HCT116 (cell line): ENCODE results near the gene NOS1. TPM values are rescaled to one million over a fixed set of nuclear protein-coding genes. Genes with fewer than 3 reads are reported as not detected.

Experiments used
- ATAC-seq: fragments of 200-7000 bp; cut with Tn5 transposase; 2 replicates; pipeline ENCODE4 v1.9.1; 2020; ENCODE audit warnings: mild to moderate bottlenecking, moderate library complexity
- BruUV-seq: library from RNA; stranded (reverse); fragments of 400-500 nt; replicated peaks from 2 replicates; lab custom pipeline; 2021; lab: Mats Ljungman, UMichigan
- CTCF ChIA-PET: fragments of 300-600 bp; sonication (Branson Sonifier 250); formaldehyde crosslinking; loops from one replicate; lab custom pipeline; 2021; ENCODE audit warnings: antibody characterized with exemption; lab: Charles Lee
- POLR2A ChIA-PET: fragments of 300-600, 350-600 bp; sonication (Branson Sonifier 250); formaldehyde crosslinking; loops from one replicate; lab custom pipeline; 2021; ENCODE audit warnings: antibody characterized with exemption; lab: Charles Lee
- RAD21 ChIA-PET, 2 experiments: fragments of 300-600 bp; sonication (Branson Sonifier 250); formaldehyde crosslinking; loops; one replicate each; lab custom pipeline; 2023; ENCODE audit warnings: low total read pairs in 2 of 2; ENCODE audit not compliant: uncharacterized antibody in 2 of 2, unreplicated experiment in 2 of 2, low non-redundant PET in 1 of 2; lab: Charles Lee
- DNase-seq: peaks from one replicate; pipeline ENCODE4 v3.0.0-alpha.2; 2010; ENCODE audit warnings: low read depth, low spot score
- H2AFZ ChIP-seq: fragments of 200-600 bp; shearing (Covaris generic), sonication (generic); 2 replicates; pipeline ENCODE4 v1.6.1; 2017; ENCODE audit warnings: low read depth, mixed run types, mixed read lengths, antibody characterized with exemption, low read length; ENCODE audit not compliant: poor library complexity, severe bottlenecking
- H3K27ac ChIP-seq: 2 replicates; pipeline ENCODE4 v1.5.1; 2012; ENCODE audit warnings: low read depth, low read length
- H3K27me3 ChIP-seq: fragments of 200-600 bp; sonication (generic); 2 replicates; pipeline ENCODE4 v1.6.1; 2016; ENCODE audit warnings: mixed run types, low read length, mixed read lengths; ENCODE audit not compliant: insufficient read depth
- H3K36me3 ChIP-seq, 2 experiments: fragments of 200-500 bp in 1 of 2; fragments of 200-600 bp in 1 of 2; sonication (Bioruptor generic) in 1 of 2; sonication (generic) in 1 of 2; 2 replicates each; pipeline versions ENCODE4 v1.5.1 to v1.6.1; 2014 to 2016; ENCODE audit warnings: low read length in 2 of 2, inconsistent platforms in 1 of 2, mixed read lengths in 1 of 2, mixed run types in 1 of 2; ENCODE audit not compliant: insufficient read depth in 2 of 2, control insufficient read depth in 1 of 2
- H3K4me1 ChIP-seq, 2 experiments: fragments of 200-600 bp in 1 of 2; sonication (generic) in 1 of 2; 2 replicates each; pipeline versions ENCODE4 v1.5.1 to v1.6.1; 2012 to 2017; ENCODE audit warnings: low read length in 2 of 2, inconsistent platforms in 1 of 2, mild to moderate bottlenecking in 1 of 2, mixed read lengths in 1 of 2, mixed run types in 1 of 2, moderate library complexity in 1 of 2; ENCODE audit not compliant: insufficient read depth in 2 of 2, control insufficient read depth in 1 of 2
- H3K4me2 ChIP-seq: fragments of 200-600 bp; sonication (generic); 2 replicates; pipeline ENCODE4 v1.6.1; 2017; ENCODE audit warnings: mixed run types, low read length, mixed read lengths
- H3K4me3 ChIP-seq, 2 experiments: fragments of 200-600 bp in 1 of 2; sonication (generic) in 1 of 2; replicated peaks in 1 of 2; 2 replicates each; pipeline ENCODE4 v1.5.1; 2011 to 2016; ENCODE audit warnings: low read length in 2 of 2, control low read depth in 1 of 2, low read depth in 1 of 2, mild to moderate bottlenecking in 1 of 2, mixed read lengths in 1 of 2, mixed run types in 1 of 2
- H3K79me2 ChIP-seq: fragments of 200-600 bp; sonication (generic); 2 replicates; pipeline ENCODE4 v1.6.1; 2017; ENCODE audit warnings: mild to moderate bottlenecking, mixed run types, low read length, moderate library complexity, mixed read lengths; ENCODE audit not compliant: insufficient read depth
- H3K9ac ChIP-seq: fragments of 200-600 bp; sonication (generic); 2 replicates; pipeline ENCODE4 v1.6.1; 2016; ENCODE audit warnings: low read length, mixed read lengths
- H3K9me2 ChIP-seq: fragments of 200-600 bp; sonication (generic), shearing (Covaris generic); 2 replicates; pipeline ENCODE4 v1.6.1; 2017; ENCODE audit warnings: mixed run types, mild to moderate bottlenecking, moderate library complexity; ENCODE audit not compliant: insufficient read depth
- H3K9me3 ChIP-seq, 2 experiments: fragments of 200-500 bp in 1 of 2; fragments of 200-600 bp in 1 of 2; sonication (Bioruptor generic) in 1 of 2; sonication (generic) in 1 of 2; 2 replicates each; pipeline ENCODE4 v1.6.1; 2014 to 2017; ENCODE audit warnings: low read length in 2 of 2, mixed read lengths in 2 of 2, inconsistent platforms in 1 of 2, low read depth in 1 of 2, mild to moderate bottlenecking in 1 of 2, mixed run types in 1 of 2, moderate library complexity in 1 of 2; ENCODE audit not compliant: control insufficient read depth in 1 of 2, insufficient read depth in 1 of 2
- H4K20me1 ChIP-seq: fragments of 200-600 bp; sonication (generic), shearing (Covaris generic); 2 replicates; pipeline ENCODE4 v1.6.1; 2017; ENCODE audit warnings: mixed run types, mild to moderate bottlenecking, moderate library complexity; ENCODE audit not compliant: insufficient read depth
- CBX3 ChIP-seq: IDR thresholded peaks from 2 replicates; pipeline ENCODE4 v1.6.1; 2012; ENCODE audit warnings: low read depth
- EGR1 ChIP-seq: IDR thresholded peaks from 2 replicates; pipeline ENCODE4 v1.6.1; 2012; ENCODE audit warnings: low read depth
- ELF1 ChIP-seq: IDR thresholded peaks from 2 replicates; pipeline ENCODE4 v1.6.1; 2012; ENCODE audit warnings: low read depth, borderline replicate concordance
- EZH2 ChIP-seq: fragments of 200-600 bp; sonication (generic); IDR thresholded peaks from 2 replicates; pipeline ENCODE4 v1.6.1; 2017; ENCODE audit warnings: antibody characterized with exemption, mixed run types
- EZH2phosphoT487 ChIP-seq: fragments of 200-600 bp; IDR thresholded peaks from 2 replicates; pipeline ENCODE4 v1.6.1; 2018; ENCODE audit warnings: antibody characterized with exemption, borderline replicate concordance
- FOSL1 ChIP-seq: IDR thresholded peaks from 2 replicates; pipeline ENCODE4 v1.6.1; 2012; ENCODE audit warnings: low read depth
- POLR2A ChIP-seq: IDR thresholded peaks from 2 replicates; pipeline ENCODE4 v1.7.0; 2011; ENCODE audit warnings: borderline replicate concordance; ENCODE audit not compliant: insufficient read depth, insufficient read length; ENCODE audit errors: extremely low read depth
- POLR2AphosphoS5 ChIP-seq: IDR thresholded peaks from 2 replicates; pipeline ENCODE4 v1.6.1; 2011; ENCODE audit warnings: mild to moderate bottlenecking, low read depth, low read length, moderate library complexity
- RAD21 ChIP-seq: IDR thresholded peaks from 2 replicates; pipeline ENCODE4 v1.6.1; 2012; ENCODE audit warnings: low read depth, mild to moderate bottlenecking
- SIN3A ChIP-seq: IDR thresholded peaks from 2 replicates; pipeline ENCODE4 v1.6.1; 2012; ENCODE audit warnings: low read depth
- SP1 ChIP-seq: IDR thresholded peaks from 2 replicates; pipeline ENCODE4 v1.6.1; 2012; ENCODE audit warnings: low read depth
- SRF ChIP-seq: IDR thresholded peaks from 2 replicates; pipeline ENCODE4 v1.6.1; 2012; ENCODE audit warnings: low read depth
- intact Hi-C: fragments of 100-400 bp; cut with micrococcal nuclease; formaldehyde crosslinking; loops from 2 replicates; pipeline ENCODE4 v1.10.0; 2022
- total RNA-seq: library from RNA; stranded (reverse); gene quantifications from one replicate; pipeline ENCODE4 v1.2.1, GENCODE V29; 2021; ENCODE audit not compliant: unreplicated experiment
- TF ChIP-seq, protein P1 (sequence below), 3 experiments: fragments of 200-600 bp in 1 of 3; sonication (generic) in 1 of 3; IDR thresholded peaks in 2 of 3; conservative IDR thresholded peaks in 1 of 3; 2 replicates each; pipeline ENCODE4 v1.5.1; 2012 to 2017; ENCODE audit warnings: low read depth in 2 of 3, low read length in 2 of 3, antibody characterized with exemption in 1 of 3, borderline replicate concordance in 1 of 3, control low read depth in 1 of 3, mild to moderate bottlenecking in 1 of 3, mixed read lengths in 1 of 3, mixed run types in 1 of 3, moderate library complexity in 1 of 3; ENCODE audit not compliant: insufficient read depth in 1 of 3
- TF ChIP-seq, protein P2 (sequence below): IDR thresholded peaks from 2 replicates; pipeline ENCODE4 v1.6.1; 2012

NOS1 gene
- total RNA-seq, 1 experiment from 2014 or later: 0.22 TPM

DNA sequence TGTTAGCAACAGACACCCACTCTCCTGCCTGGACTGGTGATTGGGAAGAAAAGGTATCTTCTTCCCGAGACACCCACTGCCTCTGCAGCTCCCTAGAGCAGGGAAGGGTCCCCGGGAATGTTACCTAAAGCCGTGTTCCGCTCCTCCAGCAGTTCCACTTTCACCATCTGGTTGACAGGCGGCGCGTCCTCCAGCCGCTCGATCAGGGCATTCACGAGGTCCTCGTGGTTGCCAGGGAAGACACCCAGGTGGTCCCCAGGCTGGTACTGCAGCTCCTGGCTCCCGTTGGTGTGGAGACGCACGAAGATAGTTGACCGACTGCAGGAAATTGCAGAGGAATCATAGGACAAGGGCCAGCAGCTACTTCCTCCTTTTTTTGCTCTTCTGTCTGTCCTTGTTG is 127.0 kb downstream of the NOS1 start:
- H2AFZ ChIP-seq: no peak overlapping the region
- no TSS peak for BruUV-seq
- H3K27me3 ChIP-seq: 0 out of 2 replicates have a peak, but pooled peaks cover 3% of the 10 kb centered on the region
- ATAC-seq: no peak
- no peak for DNase-seq
- no peak overlapping the region for H3K4me2 ChIP-seq
- no peaks in the 10 kb centered on the region for H3K79me2 ChIP-seq
- H3K9ac ChIP-seq: no peak overlapping the region
- no peak overlapping the region for H3K4me3 ChIP-seq
- intact Hi-C loops: no loop called here
- H3K27ac ChIP-seq: no peak overlapping the region
- TF ChIP-seq, protein P1, sequence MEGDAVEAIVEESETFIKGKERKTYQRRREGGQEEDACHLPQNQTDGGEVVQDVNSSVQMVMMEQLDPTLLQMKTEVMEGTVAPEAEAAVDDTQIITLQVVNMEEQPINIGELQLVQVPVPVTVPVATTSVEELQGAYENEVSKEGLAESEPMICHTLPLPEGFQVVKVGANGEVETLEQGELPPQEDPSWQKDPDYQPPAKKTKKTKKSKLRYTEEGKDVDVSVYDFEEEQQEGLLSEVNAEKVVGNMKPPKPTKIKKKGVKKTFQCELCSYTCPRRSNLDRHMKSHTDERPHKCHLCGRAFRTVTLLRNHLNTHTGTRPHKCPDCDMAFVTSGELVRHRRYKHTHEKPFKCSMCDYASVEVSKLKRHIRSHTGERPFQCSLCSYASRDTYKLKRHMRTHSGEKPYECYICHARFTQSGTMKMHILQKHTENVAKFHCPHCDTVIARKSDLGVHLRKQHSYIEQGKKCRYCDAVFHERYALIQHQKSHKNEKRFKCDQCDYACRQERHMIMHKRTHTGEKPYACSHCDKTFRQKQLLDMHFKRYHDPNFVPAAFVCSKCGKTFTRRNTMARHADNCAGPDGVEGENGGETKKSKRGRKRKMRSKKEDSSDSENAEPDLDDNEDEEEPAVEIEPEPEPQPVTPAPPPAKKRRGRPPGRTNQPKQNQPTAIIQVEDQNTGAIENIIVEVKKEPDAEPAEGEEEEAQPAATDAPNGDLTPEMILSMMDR (IDR thresholded peaks at IDR 0.05 in 2 of 3, conservative IDR thresholded peaks at IDR 0.05 in 1 of 3; ENCODE audit: borderline replicate concordance in 1 of 3, insufficient read depth in 1 of 3, low read depth in 2 of 3, low read length in 2 of 3): no peak
- TF ChIP-seq POLR2A (no peak), EGR1 (no peak), SRF (no peak), EZH2 (no peak), SP1 (no peak), CBX3 (no peak), ELF1 (no peak), SIN3A (no peak), POLR2AphosphoS5 (no peak), RAD21 (no peak), FOSL1 (no peak), EZH2phosphoT487 (no peak)
- TF ChIP-seq, protein P2, sequence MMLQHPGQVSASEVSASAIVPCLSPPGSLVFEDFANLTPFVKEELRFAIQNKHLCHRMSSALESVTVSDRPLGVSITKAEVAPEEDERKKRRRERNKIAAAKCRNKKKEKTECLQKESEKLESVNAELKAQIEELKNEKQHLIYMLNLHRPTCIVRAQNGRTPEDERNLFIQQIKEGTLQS: no peak
- CTCF ChIA-PET: interaction anchor here (1.1 to 1.6 kb wide), 3 partner anchors 603 to 623 kb away, joined by 4 to 7 read pairs (median 5); no protein-coding TSS in a partner anchor
- RAD21 ChIA-PET: no interaction called here
- H3K36me3 ChIP-seq: no peaks in the 10 kb centered on the region
- no peaks in the 10 kb centered on the region for H3K9me2 ChIP-seq
- no peaks in the 10 kb centered on the region for H3K4me1 ChIP-seq
- no peaks in the 10 kb centered on the region for H4K20me1 ChIP-seq
- POLR2A ChIA-PET: no interaction called here
- no peaks in the 10 kb centered on the region for H3K9me3 ChIP-seq
